ENCODE data around the gene TMEM175.

The TMEM175 gene

GRCh38 chr4:957231-957580 is 24.9 kb downstream of the TMEM175 start:
- H3K36me3 ChIP-seq (ENCODE audit: insufficient read depth, low read length), result no peaks in the 10 kb centered on the region
- no peaks in the 10 kb centered on the region for H3K9me3 ChIP-seq (ENCODE audit: insufficient read depth, low read depth, low read length)
- WGBS, result 92% methylated on average over 8 of the region's 8 CpGs
- no peak overlapping the region for H3K4me3 ChIP-seq (ENCODE audit: low read length)
- no peak overlapping the region for H3K27ac ChIP-seq (ENCODE audit: low read depth, low read length)
- no peaks in the 10 kb centered on the region for H3K4me1 ChIP-seq (ENCODE audit: insufficient read depth, low read length)
- no peaks in the 10 kb centered on the region for H3K27me3 ChIP-seq (ENCODE audit: insufficient read depth, low read length)
- no peak overlapping the region for H3K9ac ChIP-seq (ENCODE audit: low read depth, low read length)

- H3K9ac ChIP-seq (ENCODE audit: low read depth, low read length), result no peak overlapping the region
- no peaks in the 10 kb centered on the region for H3K36me3 ChIP-seq (ENCODE audit: insufficient read depth, low read length)
- H3K4me1 ChIP-seq (ENCODE audit: insufficient read depth, low read length), result no peaks in the 10 kb centered on the region
- WGBS, result 96% methylated on average over 45 of the region's 45 CpGs
- no peaks in the 10 kb centered on the region for H3K9me3 ChIP-seq (ENCODE audit: insufficient read depth, low read depth, low read length)
- H3K4me3 ChIP-seq (ENCODE audit: low read length), result no peak overlapping the region
- no peak overlapping the region for H3K27ac ChIP-seq (ENCODE audit: low read depth, low read length)
- H3K27me3 ChIP-seq (ENCODE audit: insufficient read depth, low read length), result no peaks in the 10 kb centered on the region
Observed at GRCh38 chr4:957581-958313, 25.5 kb downstream of the TMEM175 start.

DNA sequence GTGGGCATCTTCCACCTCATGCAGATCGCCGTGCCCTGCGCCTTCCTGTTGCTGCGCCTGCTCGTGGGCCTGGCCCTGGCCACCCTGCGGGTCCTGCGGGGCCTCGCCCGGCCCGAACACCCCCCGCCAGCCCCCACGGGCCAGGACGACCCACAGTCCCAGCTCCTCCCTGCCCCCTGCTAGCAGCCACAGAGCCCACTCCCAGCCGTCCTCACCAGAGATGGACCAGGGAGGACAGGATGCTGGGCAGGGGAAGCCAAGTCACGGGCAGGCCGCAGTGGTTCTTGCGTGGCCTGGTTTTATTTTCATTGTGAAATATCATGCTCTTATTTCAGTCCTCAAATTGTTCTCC is 26.0 kb downstream of the TMEM175 start:
- Histone ChIP-seq H3K4me1 (ENCODE audit: insufficient read depth, low read length) (no peaks in the 10 kb centered on the region), H3K27me3 (ENCODE audit: insufficient read depth, low read length) (no peaks in the 10 kb centered on the region), H3K27ac (ENCODE audit: low read depth, low read length) (no peak overlapping the region), H3K9me3 (ENCODE audit: insufficient read depth, low read depth, low read length) (no peaks in the 10 kb centered on the region), H3K4me3 (ENCODE audit: low read length) (no peak overlapping the region), H3K9ac (ENCODE audit: low read depth, low read length) (no peak overlapping the region), H3K36me3 (ENCODE audit: insufficient read depth, low read length) (no peaks in the 10 kb centered on the region)
- 95% methylated on average over 17 of the region's 17 CpGs for WGBS

- Histone ChIP-seq H3K27ac (ENCODE audit: low read depth, low read length) (no peak overlapping the region), H3K9ac (ENCODE audit: low read depth, low read length) (no peak overlapping the region), H3K9me3 (ENCODE audit: insufficient read depth, low read depth, low read length) (no peaks in the 10 kb centered on the region), H3K4me1 (ENCODE audit: insufficient read depth, low read length) (no peaks in the 10 kb centered on the region), H3K4me3 (ENCODE audit: low read length) (no peak overlapping the region), H3K27me3 (ENCODE audit: insufficient read depth, low read length) (no peaks in the 10 kb centered on the region), H3K36me3 (ENCODE audit: insufficient read depth, low read length) (no peaks in the 10 kb centered on the region)
- WGBS, result 94% methylated on average over 17 of the region's 17 CpGs
Observed at GRCh38 chr4:958696-959337, 26.6 kb downstream of the TMEM175 start.

DNA sequence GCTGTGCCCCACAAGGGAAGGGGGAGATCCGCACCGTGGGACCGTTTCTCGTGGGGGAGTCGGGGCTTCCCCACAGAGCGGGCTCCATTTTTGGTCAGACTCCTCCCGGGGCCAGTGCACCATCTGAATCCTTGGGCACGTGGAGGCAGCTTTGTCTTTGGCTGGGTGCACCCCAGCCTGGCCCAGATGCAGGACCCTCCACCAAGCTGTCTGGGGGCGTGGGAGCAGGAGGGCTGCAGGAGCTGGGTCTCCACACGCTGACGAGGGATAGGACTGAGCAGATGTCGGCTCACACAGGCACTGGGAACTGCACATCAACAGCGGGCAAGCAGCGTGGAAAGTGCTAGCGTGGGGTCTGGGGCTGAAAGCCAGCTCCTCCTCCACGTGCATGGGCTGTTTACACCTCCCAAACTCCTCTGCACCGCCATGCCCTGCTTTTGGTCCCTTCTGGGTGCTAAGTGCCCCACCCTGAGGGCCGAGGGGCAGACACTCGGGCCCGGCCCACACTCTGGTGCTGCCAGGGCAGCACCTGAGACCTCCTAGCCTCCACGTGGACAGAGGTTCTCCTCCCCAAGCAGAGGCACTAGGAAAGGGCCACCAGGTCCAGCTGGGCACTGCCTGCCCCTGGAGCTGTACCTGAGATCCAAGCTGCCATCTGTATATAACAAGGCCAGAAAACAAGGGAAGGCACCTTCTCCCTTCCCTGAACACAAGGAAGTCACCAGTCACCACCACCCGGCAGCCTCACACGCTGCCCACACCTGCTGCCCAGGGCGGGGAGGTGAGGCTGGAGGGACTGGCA is 27.3 kb downstream of the TMEM175 start:
- no peak overlapping the region for H3K4me3 ChIP-seq (ENCODE audit: low read length)
- 93% methylated on average over 24 of the region's 24 CpGs for WGBS
- no peaks in the 10 kb centered on the region for H3K27me3 ChIP-seq (ENCODE audit: insufficient read depth, low read length)
- H3K27ac ChIP-seq (ENCODE audit: low read depth, low read length), result no peak overlapping the region
- no peak overlapping the region for H3K9ac ChIP-seq (ENCODE audit: low read depth, low read length)
- no peaks in the 10 kb centered on the region for H3K36me3 ChIP-seq (ENCODE audit: insufficient read depth, low read length)
- no peaks in the 10 kb centered on the region for H3K9me3 ChIP-seq (ENCODE audit: insufficient read depth, low read depth, low read length)
- no peaks in the 10 kb centered on the region for H3K4me1 ChIP-seq (ENCODE audit: insufficient read depth, low read length)

DNA sequence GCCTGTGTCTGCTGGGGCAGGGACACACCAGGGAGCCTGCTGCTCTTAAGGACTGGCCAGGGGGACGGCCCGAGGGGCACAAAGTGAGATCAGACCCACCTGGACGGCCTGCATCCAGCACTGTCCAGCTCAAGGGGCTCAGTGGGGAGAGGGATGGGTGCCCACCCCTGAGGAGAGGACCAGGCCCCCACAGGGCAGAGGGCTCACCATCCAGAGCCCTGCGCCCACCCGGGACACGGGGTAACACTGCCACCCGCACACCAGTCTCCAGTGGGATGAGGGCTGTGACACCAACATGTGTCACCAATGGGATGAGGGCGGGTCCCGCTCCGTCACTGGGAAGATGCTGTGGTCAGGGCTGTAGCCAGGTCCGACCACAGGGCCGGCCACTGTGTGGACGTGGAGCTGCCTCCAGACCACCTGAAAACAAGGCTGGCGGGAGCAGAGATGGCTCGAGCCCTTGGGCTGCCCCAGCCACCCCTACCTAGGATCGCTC is 27.9 kb downstream of the TMEM175 start:
- H3K27ac ChIP-seq (ENCODE audit: low read depth, low read length), result no peak overlapping the region
- no peaks in the 10 kb centered on the region for H3K27me3 ChIP-seq (ENCODE audit: insufficient read depth, low read length)
- no peaks in the 10 kb centered on the region for H3K9me3 ChIP-seq (ENCODE audit: insufficient read depth, low read depth, low read length)
- H3K36me3 ChIP-seq (ENCODE audit: insufficient read depth, low read length), result no peaks in the 10 kb centered on the region
- no peak overlapping the region for H3K4me3 ChIP-seq (ENCODE audit: low read length)
- no peak overlapping the region for H3K9ac ChIP-seq (ENCODE audit: low read depth, low read length)
- 89% methylated on average over 16 of the region's 16 CpGs for WGBS
- no peaks in the 10 kb centered on the region for H3K4me1 ChIP-seq (ENCODE audit: insufficient read depth, low read length)

DNA sequence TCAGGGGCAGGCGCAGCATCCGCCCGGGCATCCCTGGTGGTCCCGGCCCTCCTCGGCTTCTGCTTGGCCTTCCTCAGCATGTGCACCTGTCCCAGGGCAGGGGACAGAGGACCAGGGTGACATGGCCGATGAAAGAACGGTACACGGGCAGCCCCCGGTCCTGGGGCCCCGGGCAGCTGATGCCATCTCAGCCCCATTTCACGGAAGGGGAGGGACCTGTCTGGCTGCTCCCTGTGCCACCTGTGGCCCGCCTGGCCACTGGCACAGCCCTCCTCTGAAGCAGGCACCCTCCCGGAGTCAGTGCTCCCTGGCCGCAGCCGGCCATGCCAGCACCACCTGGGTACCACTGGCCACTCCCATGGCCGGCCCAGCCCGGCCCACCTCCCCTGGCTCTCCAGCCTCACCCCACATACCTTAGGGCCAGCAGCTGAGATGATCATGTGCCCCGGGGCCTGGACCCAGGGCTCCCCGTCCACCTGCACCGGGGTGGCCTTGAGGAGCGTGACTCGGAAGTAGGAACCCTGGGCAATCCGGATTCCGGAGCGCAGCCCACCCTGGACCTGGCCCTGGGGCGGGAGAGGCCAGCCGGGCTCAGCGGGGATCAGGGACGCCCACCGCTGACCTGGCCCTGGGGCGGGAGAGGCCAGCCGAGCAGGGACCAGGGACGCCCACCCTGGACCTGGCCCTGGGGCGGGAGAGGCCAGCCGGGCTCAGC is 28.5 kb downstream of the TMEM175 start:
- no peaks in the 10 kb centered on the region for H3K9me3 ChIP-seq (ENCODE audit: insufficient read depth, low read depth, low read length)
- H3K4me1 ChIP-seq (ENCODE audit: insufficient read depth, low read length), result no peaks in the 10 kb centered on the region
- no peak overlapping the region for H3K4me3 ChIP-seq (ENCODE audit: low read length)
- no peak overlapping the region for H3K27ac ChIP-seq (ENCODE audit: low read depth, low read length)
- 95% methylated on average over 35 of the region's 35 CpGs for WGBS
- H3K9ac ChIP-seq (ENCODE audit: low read depth, low read length), result no peak overlapping the region
- no peaks in the 10 kb centered on the region for H3K27me3 ChIP-seq (ENCODE audit: insufficient read depth, low read length)
- no peaks in the 10 kb centered on the region for H3K36me3 ChIP-seq (ENCODE audit: insufficient read depth, low read length)

DNA sequence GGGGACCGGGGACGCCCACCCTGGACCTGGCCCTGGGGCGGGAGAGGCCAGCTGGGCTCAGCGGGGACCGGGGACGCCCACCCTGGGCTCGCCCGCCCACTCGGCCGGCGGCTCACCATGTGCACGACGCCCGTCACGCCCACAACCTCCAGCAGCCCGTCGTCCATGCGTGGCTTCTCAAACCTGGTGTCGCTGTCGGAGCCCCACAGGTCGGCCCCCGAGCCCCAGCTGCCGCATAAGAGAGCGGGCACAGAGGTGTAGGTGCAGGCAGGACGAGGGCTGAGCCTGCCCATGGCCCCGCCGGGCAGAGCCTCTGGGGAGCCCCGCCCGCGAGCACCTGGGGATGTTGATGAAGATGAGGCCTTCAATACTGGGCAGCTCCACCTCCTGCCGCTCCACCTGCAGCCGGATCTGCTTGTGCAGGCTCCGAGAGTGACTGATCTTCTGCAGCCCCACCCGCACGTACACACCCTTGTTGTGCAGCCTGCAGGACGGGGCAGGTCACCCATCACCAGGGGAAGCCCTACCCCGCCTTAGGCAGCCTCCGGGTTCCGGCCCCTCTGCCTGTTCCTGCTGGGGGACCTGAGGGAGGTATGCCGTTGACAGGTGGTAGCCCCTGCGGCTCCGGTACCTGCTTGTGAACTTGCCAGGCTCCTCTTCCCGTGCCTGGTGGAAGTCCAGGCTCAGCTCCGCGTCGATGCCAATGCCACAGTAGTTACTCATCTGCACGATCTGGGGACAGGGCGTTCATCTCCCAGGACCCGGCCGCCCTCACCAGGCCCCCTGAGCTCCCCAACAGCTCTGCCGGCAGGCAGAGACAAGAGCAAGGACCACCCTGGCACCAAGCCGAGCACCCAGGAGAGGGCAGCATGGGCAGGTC is 29.3 kb downstream of the TMEM175 start:
- H3K36me3 ChIP-seq (ENCODE audit: insufficient read depth, low read length), result no peaks in the 10 kb centered on the region
- H3K4me1 ChIP-seq (ENCODE audit: insufficient read depth, low read length), result no peaks in the 10 kb centered on the region
- H3K9ac ChIP-seq (ENCODE audit: low read depth, low read length), result no peak overlapping the region
- H3K27me3 ChIP-seq (ENCODE audit: insufficient read depth, low read length), result no peaks in the 10 kb centered on the region
- WGBS, result 95% methylated on average over 52 of the region's 52 CpGs
- no peak overlapping the region for H3K27ac ChIP-seq (ENCODE audit: low read depth, low read length)
- no peaks in the 10 kb centered on the region for H3K9me3 ChIP-seq (ENCODE audit: insufficient read depth, low read depth, low read length)
- H3K4me3 ChIP-seq (ENCODE audit: low read length), result no peak overlapping the region

DNA sequence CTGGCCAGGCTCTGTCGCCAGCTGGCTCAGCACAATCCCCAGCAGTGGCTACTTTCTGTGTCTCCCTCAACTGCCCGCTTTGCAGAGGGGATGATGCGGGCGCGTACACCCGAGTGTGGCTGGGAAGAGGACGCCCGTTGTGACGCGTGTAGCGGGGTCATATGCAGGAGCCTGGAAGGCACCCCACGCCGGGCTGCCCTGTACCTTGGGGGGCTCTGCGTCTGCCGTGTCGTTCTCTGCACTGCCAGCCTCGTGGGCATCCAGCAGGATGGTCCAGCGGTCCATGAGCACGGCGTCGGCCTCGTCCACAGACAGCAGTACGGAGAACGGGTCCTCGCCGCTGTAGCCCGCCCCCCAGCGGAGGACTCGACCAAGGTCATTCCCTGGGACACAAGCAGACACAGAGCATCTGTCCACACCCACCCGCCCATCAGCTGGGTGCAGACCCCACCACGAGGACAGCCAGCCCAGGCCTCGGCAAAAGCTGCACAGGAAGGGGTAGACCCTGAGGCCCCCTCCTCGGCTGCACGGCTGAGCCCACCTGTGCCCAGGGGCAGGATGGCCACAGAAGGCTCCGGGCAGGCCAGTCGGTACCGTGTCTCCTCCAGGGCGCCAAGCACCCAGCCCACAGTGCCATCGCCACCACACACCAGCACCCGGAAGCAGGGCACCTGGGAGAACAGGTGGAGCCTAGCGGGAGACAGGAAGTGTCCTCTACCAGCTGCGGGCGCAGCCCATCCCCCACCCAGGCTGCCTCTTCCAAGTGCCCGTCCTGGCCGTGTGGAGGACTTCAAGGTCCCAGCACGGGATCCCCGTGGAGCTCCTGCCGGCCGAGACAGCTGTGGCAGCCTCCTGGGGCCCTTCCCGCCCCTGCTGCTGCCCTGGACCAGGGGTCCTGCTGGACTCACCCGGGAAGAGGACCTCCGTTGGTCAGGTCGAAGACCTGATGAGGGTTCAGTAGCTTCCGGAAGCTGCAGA is 30.3 kb downstream of the TMEM175 start:
- Histone ChIP-seq H3K27me3 (ENCODE audit: insufficient read depth, low read length) (peaks cover 8% of the 10 kb centered on the region), H3K9me3 (ENCODE audit: insufficient read depth, low read depth, low read length) (no peaks in the 10 kb centered on the region), H3K27ac (ENCODE audit: low read depth, low read length) (no peak overlapping the region), H3K4me1 (ENCODE audit: insufficient read depth, low read length) (no peaks in the 10 kb centered on the region), H3K9ac (ENCODE audit: low read depth, low read length) (no peak overlapping the region), H3K36me3 (ENCODE audit: insufficient read depth, low read length) (no peaks in the 10 kb centered on the region), H3K4me3 (ENCODE audit: low read length) (no peak overlapping the region)
- WGBS, result 94% methylated on average over 54 of the region's 54 CpGs
